ENCODE results near the gene TNFRSF19. TPM values are rescaled to one million over a fixed set of nuclear protein-coding genes. Genes with fewer than 3 reads are reported as not detected.
A peak's percentile ranks its signal among the peaks of the same experiment; 100 is the strongest.
"Not testable (repeated sequence)": the region's sequence is repeated elsewhere in the genome, so short reads cannot be mapped to it uniquely, and the experiment has no call there.

TNFRSF19 gene
- polyA plus RNA-seq, 12 donors = 15.7 to 126 (median 22.0) TPM; not detected in 1

GRCh38 chr13:23651887-23652286 lies 81.7 kb downstream of the TNFRSF19 start:
- DNase-seq = no peak

GRCh38 chr13:23652909-23653726 lies 82.9 kb downstream of the TNFRSF19 start:
- DNase-seq = no peak

- DNase-seq = no peak
These were observed 84.2 kb downstream of the TNFRSF19 start for GRCh38 chr13:23654111-23655110.

- no peak for DNase-seq
These were observed 85.1 kb downstream of the TNFRSF19 start for GRCh38 chr13:23655321-23655720.

GRCh38 chr13:23656637-23657371 lies 86.6 kb downstream of the TNFRSF19 start:
- peak; percentile 46 for DNase-seq

GRCh38 chr13:23658929-23659541 lies 88.8 kb downstream of the TNFRSF19 start:
- no peak for DNase-seq

GRCh38 chr13:23660249-23660648 lies 90.0 kb downstream of the TNFRSF19 start:
- DNase-seq = no peak

- DNase-seq = no peak
These were observed 96.4 kb downstream of the TNFRSF19 start for GRCh38 chr13:23666582-23666981.

- no peak for DNase-seq
These were observed 97.5 kb downstream of the TNFRSF19 start for GRCh38 chr13:23667750-23668149.

- DNase-seq = no peak
These were observed 98.3 kb downstream of the TNFRSF19 start for GRCh38 chr13:23668562-23668961.

GRCh38 chr13:23670793-23671192 lies 100.6 kb downstream of the TNFRSF19 start:
- DNase-seq = no peak

- DNase-seq = no peak
These were observed 101.2 kb downstream of the TNFRSF19 start for GRCh38 chr13:23671377-23671776.

- DNase-seq = no peak
These were observed 101.7 kb downstream of the TNFRSF19 start for GRCh38 chr13:23671897-23672296.

- DNase-seq = no peak
These were observed 102.4 kb downstream of the TNFRSF19 start for GRCh38 chr13:23672616-23673015.

- DNase-seq = no peak
These were observed 103.1 kb downstream of the TNFRSF19 start for GRCh38 chr13:23673354-23673753.

GRCh38 chr13:23673867-23674605 lies 103.8 kb downstream of the TNFRSF19 start:
- no peak for DNase-seq

GRCh38 chr13:23674795-23675640 lies 104.8 kb downstream of the TNFRSF19 start:
- no peak for DNase-seq

- DNase-seq = not testable (repeated sequence)
These were observed 107.6 kb downstream of the TNFRSF19 start for GRCh38 chr13:23677679-23678288.

GRCh38 chr13:23678795-23679194 lies 108.6 kb downstream of the TNFRSF19 start:
- DNase-seq = no peak

Data from muscle of arm (tissue), 12 donors.